Fibroblast of lung (primary cell): ENCODE data around the gene CYTH1.

ENCODE experiments used
- EZH2 ChIP-seq: IDR thresholded peaks from 2 replicates; pipeline ENCODE4 v1.5.1; 2012; ENCODE audit warnings: low read length, control low read depth, mild to moderate bottlenecking; ENCODE audit errors: missing control alignments
- TF ChIP-seq, protein P1 (sequence below), 2 donors: IDR thresholded peaks in 1 of 2; conservative IDR thresholded peaks in 1 of 2; 1 replicate in 1 of 2; 2 replicates in 1 of 2; pipeline ENCODE4 v1.5.1; 2011 to 2012; ENCODE audit warnings: low read length in 2 of 2, control low read depth in 1 of 2, inconsistent platforms in 1 of 2, low read depth in 1 of 2, mild to moderate bottlenecking in 1 of 2

DNA sequence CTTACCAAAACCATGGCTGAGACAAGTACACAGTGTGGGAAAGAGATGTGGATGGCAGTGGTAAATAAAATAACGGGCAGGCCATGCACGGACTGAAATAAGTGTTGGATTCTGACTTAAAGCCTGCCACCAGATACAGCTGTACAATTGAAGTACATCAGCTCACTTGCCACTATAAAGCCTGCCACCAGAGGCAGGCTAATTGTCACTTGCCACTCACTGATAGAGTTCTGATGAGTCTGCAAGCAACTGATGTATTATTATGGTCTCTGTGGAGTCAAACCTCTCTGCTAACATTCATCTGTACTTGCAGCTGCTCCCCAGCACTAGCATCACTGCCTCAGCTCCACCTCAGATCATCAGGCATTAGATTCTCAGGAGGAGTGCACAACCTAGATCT lies 93.0 kb downstream of the CYTH1 start:
- TF ChIP-seq, protein P1, sequence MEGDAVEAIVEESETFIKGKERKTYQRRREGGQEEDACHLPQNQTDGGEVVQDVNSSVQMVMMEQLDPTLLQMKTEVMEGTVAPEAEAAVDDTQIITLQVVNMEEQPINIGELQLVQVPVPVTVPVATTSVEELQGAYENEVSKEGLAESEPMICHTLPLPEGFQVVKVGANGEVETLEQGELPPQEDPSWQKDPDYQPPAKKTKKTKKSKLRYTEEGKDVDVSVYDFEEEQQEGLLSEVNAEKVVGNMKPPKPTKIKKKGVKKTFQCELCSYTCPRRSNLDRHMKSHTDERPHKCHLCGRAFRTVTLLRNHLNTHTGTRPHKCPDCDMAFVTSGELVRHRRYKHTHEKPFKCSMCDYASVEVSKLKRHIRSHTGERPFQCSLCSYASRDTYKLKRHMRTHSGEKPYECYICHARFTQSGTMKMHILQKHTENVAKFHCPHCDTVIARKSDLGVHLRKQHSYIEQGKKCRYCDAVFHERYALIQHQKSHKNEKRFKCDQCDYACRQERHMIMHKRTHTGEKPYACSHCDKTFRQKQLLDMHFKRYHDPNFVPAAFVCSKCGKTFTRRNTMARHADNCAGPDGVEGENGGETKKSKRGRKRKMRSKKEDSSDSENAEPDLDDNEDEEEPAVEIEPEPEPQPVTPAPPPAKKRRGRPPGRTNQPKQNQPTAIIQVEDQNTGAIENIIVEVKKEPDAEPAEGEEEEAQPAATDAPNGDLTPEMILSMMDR (conservative IDR thresholded peaks at IDR 0.05 in 1 of 2, IDR thresholded peaks at IDR 0.05 in 1 of 2; ENCODE audit: low read depth in 1 of 2, low read length in 2 of 2), result no peak
- TF ChIP-seq EZH2, result no peak
